ENCODE results near the gene SMYD4. TPM values are rescaled to one million over a fixed set of nuclear protein-coding genes. Genes with fewer than 3 reads are reported as not detected.

SMYD4 gene
- total RNA-seq, 6 experiments from 2014 or later = 6.3 to 10.3 (median 8.7) TPM

DNA sequence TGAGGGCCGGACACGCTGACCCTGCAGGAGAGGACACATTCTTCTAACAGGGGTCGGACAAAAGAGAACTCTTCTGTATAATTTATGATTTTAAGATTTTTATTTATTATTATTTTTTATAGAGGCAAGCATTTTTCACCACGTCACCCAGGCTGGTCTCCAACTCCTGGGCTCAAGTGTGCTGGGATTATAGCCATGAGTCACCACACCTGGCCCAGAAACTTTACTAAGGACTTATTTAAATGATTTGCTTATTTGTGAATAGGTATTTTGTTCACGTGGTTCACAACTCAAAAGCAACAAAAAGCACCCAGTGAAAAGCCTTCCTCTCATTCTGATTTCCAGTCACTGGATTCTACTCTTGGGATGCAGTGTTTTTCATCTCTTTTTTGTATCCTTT is 70.2 kb downstream of the SMYD4 start:
- TF ChIP-seq, protein P1, sequence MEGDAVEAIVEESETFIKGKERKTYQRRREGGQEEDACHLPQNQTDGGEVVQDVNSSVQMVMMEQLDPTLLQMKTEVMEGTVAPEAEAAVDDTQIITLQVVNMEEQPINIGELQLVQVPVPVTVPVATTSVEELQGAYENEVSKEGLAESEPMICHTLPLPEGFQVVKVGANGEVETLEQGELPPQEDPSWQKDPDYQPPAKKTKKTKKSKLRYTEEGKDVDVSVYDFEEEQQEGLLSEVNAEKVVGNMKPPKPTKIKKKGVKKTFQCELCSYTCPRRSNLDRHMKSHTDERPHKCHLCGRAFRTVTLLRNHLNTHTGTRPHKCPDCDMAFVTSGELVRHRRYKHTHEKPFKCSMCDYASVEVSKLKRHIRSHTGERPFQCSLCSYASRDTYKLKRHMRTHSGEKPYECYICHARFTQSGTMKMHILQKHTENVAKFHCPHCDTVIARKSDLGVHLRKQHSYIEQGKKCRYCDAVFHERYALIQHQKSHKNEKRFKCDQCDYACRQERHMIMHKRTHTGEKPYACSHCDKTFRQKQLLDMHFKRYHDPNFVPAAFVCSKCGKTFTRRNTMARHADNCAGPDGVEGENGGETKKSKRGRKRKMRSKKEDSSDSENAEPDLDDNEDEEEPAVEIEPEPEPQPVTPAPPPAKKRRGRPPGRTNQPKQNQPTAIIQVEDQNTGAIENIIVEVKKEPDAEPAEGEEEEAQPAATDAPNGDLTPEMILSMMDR (IDR thresholded peaks at IDR 0.05) = no peak
- Mint-ChIP-seq H3K9me3 (no peaks in the 10 kb centered on the region), H3K36me3 (ENCODE audit: low read depth) (peaks cover 3% of the 10 kb centered on the region), H3K4me3 (no peak overlapping the region), H3K4me1 (ENCODE audit: low read depth) (peaks cover 31% of the 10 kb centered on the region), H3K27me3 (ENCODE audit: insufficient read depth) (peaks cover 3% of the 10 kb centered on the region), H3K27ac (no peak overlapping the region)
- no peak for DNase-seq

GRCh38 chr17:1758807-1759206 is 70.9 kb downstream of the SMYD4 start:
- H3K4me1 Mint-ChIP-seq (ENCODE audit: low read depth) = peaks cover 24% of the 10 kb centered on the region
- H3K27ac Mint-ChIP-seq = no peak overlapping the region
- no peaks in the 10 kb centered on the region for H3K36me3 Mint-ChIP-seq (ENCODE audit: low read depth)
- TF ChIP-seq, protein P1 (IDR thresholded peaks at IDR 0.05) = no peak
- H3K27me3 Mint-ChIP-seq (ENCODE audit: insufficient read depth) = peaks cover 3% of the 10 kb centered on the region
- H3K4me3 Mint-ChIP-seq = no peak overlapping the region
- DNase-seq = no peak
- H3K9me3 Mint-ChIP-seq = no peaks in the 10 kb centered on the region

DNA sequence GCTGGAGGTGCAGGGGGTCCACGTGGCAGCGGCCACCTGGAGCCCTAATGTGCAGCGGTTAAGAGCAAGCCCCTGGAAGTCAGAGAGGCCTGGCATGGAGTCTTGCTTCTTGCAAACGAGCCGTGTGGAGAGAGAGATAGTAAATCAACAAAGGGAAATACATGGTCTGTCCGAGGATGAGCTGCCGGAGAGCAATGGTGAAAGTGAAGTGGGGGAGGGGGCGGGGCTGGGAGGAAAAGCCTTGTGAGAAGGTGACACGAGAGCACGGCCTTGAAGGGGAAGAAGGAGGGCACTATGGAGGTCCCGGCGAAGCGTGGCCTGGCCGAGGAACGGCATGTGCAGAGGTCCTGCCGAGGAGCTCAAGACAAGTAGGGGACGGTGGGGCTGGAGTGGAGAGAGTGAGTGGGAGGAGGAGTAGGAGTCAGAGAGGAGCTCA is 73.9 kb downstream of the SMYD4 start:
- DNase-seq = no peak
- Mint-ChIP-seq H3K27ac (no peak overlapping the region), H3K27me3 (ENCODE audit: insufficient read depth) (peaks cover 9% of the 10 kb centered on the region), H3K9me3 (no peaks in the 10 kb centered on the region), H3K36me3 (ENCODE audit: low read depth) (no peaks in the 10 kb centered on the region), H3K4me3 (no peak overlapping the region), H3K4me1 (ENCODE audit: low read depth) (no peaks in the 10 kb centered on the region)
- TF ChIP-seq, protein P1 (IDR thresholded peaks at IDR 0.05) = no peak

DNA sequence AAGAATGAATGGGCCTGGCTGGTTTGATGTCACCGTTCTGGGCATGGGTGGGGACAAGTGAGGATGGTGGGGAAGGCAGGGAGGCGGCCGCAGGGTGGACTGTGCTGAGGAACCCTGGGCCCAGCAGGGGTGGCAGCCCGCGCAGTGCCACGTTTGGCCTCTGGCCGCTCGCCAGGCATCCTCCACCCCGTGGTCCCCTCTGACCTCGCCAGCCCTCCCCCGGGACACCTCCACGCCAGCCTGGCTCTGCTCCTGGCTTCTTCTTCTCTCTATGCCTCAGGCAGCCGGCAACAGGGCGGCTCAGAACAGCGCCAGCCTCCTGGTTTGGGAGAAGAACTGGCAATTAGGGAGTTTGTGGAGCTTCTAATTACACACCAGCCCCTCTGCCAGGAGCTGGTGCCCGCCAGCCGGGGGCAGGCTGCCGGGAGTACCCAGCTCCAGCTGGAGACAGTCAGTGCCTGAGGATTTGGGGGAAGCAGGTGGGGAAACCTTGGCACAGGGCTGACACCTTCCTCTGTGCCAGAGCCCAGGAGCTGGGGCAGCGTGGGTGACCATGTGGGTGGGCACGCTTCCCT is 74.4 kb downstream of the SMYD4 start:
- H3K27me3 Mint-ChIP-seq (ENCODE audit: insufficient read depth) = peaks cover 9% of the 10 kb centered on the region
- no peaks in the 10 kb centered on the region for H3K4me1 Mint-ChIP-seq (ENCODE audit: low read depth)
- no peak overlapping the region for H3K4me3 Mint-ChIP-seq
- no peak for DNase-seq
- TF ChIP-seq, protein P1 (IDR thresholded peaks at IDR 0.05) = no peak
- H3K27ac Mint-ChIP-seq = no peak overlapping the region
- H3K9me3 Mint-ChIP-seq = no peaks in the 10 kb centered on the region
- no peaks in the 10 kb centered on the region for H3K36me3 Mint-ChIP-seq (ENCODE audit: low read depth)

GRCh38 chr17:1754430-1755112 is 75.1 kb downstream of the SMYD4 start:
- H3K36me3 Mint-ChIP-seq (ENCODE audit: low read depth) = no peaks in the 10 kb centered on the region
- no peaks in the 10 kb centered on the region for H3K9me3 Mint-ChIP-seq
- peaks cover 9% of the 10 kb centered on the region for H3K27me3 Mint-ChIP-seq (ENCODE audit: insufficient read depth)
- no peak for DNase-seq
- TF ChIP-seq, protein P1 (IDR thresholded peaks at IDR 0.05) = no peak
- no peak overlapping the region for H3K4me3 Mint-ChIP-seq
- H3K27ac Mint-ChIP-seq = no peak overlapping the region
- no peaks in the 10 kb centered on the region for H3K4me1 Mint-ChIP-seq (ENCODE audit: low read depth)

Measured in HFFc6 (cell line).